ENCODE data around the gene DNM3.

Gene DNM3

DNA sequence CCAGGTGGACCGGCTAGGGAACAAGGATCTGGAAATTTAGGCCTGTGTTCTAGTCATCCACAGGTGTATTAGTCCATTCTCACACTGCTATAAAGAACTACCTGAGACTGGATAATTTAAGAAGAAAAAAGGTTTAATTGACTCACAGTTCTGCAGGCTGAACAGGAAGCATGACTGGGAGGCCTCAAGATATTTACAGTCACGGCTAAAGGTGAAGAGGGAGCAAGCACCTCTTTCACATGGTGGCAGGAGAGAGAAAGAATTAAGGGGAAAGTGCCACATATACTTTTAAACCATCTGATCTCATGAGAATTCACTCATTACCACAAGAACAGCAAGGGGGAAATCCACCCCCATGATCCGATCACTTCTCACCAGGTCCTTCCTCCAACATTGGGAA lies 404.5 kb downstream of the DNM3 start:
- H3K79me2 ChIP-seq (ENCODE audit: insufficient read depth, low read length) = no peaks in the 10 kb centered on the region
- H3K4me2 ChIP-seq (ENCODE audit: low read depth, low read length, poor library complexity, severe bottlenecking) = no peak overlapping the region
- H4K20me1 ChIP-seq (ENCODE audit: low read depth, low read length) = no peaks in the 10 kb centered on the region
- H3K27ac ChIP-seq (ENCODE audit: low read depth, low read length) = no peak overlapping the region
- no peaks in the 10 kb centered on the region for H3K9me2 ChIP-seq (replicated peaks; ENCODE audit: insufficient read depth, low read length)
- no peaks in the 10 kb centered on the region for H3K36me3 ChIP-seq (ENCODE audit: low read length)
- no peak overlapping the region for H3K9ac ChIP-seq (ENCODE audit: low read length)
- H3K9me3 ChIP-seq (ENCODE audit: insufficient read depth, low read length) = no peaks in the 10 kb centered on the region
- H2AFZ ChIP-seq (ENCODE audit: low read depth, low read length, severe bottlenecking) = no peak overlapping the region
- no peaks in the 10 kb centered on the region for H3F3A ChIP-seq (ENCODE audit: insufficient read depth)
- H3K27me3 ChIP-seq (ENCODE audit: low read length) = no peaks in the 10 kb centered on the region
- no peak for TF ChIP-seq EZH2phosphoT487 (conservative IDR thresholded peaks at IDR 0.05; ENCODE audit: low read length)
- TF ChIP-seq, protein P1, sequence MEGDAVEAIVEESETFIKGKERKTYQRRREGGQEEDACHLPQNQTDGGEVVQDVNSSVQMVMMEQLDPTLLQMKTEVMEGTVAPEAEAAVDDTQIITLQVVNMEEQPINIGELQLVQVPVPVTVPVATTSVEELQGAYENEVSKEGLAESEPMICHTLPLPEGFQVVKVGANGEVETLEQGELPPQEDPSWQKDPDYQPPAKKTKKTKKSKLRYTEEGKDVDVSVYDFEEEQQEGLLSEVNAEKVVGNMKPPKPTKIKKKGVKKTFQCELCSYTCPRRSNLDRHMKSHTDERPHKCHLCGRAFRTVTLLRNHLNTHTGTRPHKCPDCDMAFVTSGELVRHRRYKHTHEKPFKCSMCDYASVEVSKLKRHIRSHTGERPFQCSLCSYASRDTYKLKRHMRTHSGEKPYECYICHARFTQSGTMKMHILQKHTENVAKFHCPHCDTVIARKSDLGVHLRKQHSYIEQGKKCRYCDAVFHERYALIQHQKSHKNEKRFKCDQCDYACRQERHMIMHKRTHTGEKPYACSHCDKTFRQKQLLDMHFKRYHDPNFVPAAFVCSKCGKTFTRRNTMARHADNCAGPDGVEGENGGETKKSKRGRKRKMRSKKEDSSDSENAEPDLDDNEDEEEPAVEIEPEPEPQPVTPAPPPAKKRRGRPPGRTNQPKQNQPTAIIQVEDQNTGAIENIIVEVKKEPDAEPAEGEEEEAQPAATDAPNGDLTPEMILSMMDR (IDR thresholded peaks at IDR 0.05; ENCODE audit: insufficient read depth, low read length, poor library complexity, severe bottlenecking) = no peak
- no peak overlapping the region for H3K4me3 ChIP-seq (ENCODE audit: insufficient read depth, low read length, poor library complexity, severe bottlenecking)

DNA sequence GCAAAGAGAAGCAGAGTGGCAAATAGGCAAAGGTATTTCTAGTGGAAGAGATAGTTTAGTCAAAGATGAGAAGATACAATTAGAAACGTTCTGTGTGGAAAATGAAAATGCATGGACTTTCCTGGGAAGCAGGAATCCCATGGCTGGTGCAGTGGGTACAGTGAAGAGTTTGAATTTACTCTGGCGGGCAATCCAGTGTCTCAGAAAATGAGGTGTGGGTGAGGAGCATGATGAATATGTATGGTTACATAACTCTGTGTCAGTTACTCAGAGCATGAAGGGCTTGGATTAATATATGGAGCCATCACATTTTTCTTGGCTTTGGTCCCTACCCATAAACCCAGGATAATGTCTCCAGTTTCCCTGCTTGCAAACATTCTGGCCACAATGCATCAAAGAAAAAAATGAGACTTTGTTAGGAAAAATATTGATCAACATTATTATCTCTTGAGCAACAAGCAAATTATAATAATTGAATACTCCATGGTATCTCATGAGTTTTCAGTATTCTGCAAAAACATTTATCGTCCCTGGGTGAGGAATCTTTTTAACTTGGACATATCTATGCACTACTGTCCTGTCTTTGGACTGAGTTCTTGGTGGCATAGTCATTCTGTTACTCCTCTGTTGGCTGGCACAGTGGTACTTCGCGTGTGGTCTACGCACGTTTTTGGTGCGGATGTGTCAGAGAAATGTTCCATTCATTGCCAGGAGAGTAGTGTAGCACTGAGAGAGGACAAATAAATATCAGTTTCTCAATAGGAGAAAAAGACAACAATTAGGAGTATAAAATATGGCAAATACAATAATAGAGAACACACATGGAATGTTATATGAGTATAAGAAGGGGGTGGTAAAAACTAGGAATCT lies 405.5 kb downstream of the DNM3 start:
- H3K4me2 ChIP-seq (ENCODE audit: low read depth, low read length, poor library complexity, severe bottlenecking) = no peak overlapping the region
- no peaks in the 10 kb centered on the region for H3K9me3 ChIP-seq (ENCODE audit: insufficient read depth, low read length)
- H3K36me3 ChIP-seq (ENCODE audit: low read length) = no peaks in the 10 kb centered on the region
- TF ChIP-seq, protein P1 (IDR thresholded peaks at IDR 0.05; ENCODE audit: insufficient read depth, low read length, poor library complexity, severe bottlenecking) = no peak
- no peak for TF ChIP-seq EZH2phosphoT487 (conservative IDR thresholded peaks at IDR 0.05; ENCODE audit: low read length)
- H3F3A ChIP-seq (ENCODE audit: insufficient read depth) = no peaks in the 10 kb centered on the region
- no peaks in the 10 kb centered on the region for H3K9me2 ChIP-seq (replicated peaks; ENCODE audit: insufficient read depth, low read length)
- H3K9ac ChIP-seq (ENCODE audit: low read length) = no peak overlapping the region
- no peak overlapping the region for H2AFZ ChIP-seq (ENCODE audit: low read depth, low read length, severe bottlenecking)
- H3K27ac ChIP-seq (ENCODE audit: low read depth, low read length) = no peak overlapping the region
- no peaks in the 10 kb centered on the region for H3K79me2 ChIP-seq (ENCODE audit: insufficient read depth, low read length)
- H4K20me1 ChIP-seq (ENCODE audit: low read depth, low read length) = no peaks in the 10 kb centered on the region
- H3K27me3 ChIP-seq (ENCODE audit: low read length) = no peaks in the 10 kb centered on the region
- no peak overlapping the region for H3K4me3 ChIP-seq (ENCODE audit: insufficient read depth, low read length, poor library complexity, severe bottlenecking)

DNA sequence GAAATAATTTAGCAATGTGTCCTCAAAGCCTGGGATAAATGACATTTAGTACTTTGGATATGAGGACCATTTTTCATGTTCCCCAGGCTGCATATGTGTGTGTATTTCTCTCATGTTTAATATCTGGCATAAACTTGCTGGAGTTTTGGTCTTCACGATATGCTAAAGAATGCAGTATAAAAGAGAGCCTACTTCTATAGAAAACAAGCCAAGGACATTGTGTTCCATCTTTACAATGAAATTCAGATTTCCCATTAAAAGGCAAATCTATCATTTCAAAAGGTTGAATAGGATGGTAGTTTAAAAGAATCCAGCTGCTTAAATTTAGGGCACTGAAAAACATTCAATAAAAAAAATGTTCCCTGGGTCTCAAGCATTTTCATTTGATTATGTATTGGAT lies 410.2 kb downstream of the DNM3 start:
- Histone ChIP-seq H3K9ac (ENCODE audit: low read length) (no peak overlapping the region), H3K9me3 (ENCODE audit: insufficient read depth, low read length) (no peaks in the 10 kb centered on the region), H3K4me3 (ENCODE audit: insufficient read depth, low read length, poor library complexity, severe bottlenecking) (no peak overlapping the region), H3K79me2 (ENCODE audit: insufficient read depth, low read length) (no peaks in the 10 kb centered on the region), H3K27me3 (ENCODE audit: low read length) (no peaks in the 10 kb centered on the region), H2AFZ (ENCODE audit: low read depth, low read length, severe bottlenecking) (no peak overlapping the region), H3F3A (ENCODE audit: insufficient read depth) (no peaks in the 10 kb centered on the region), H3K36me3 (ENCODE audit: low read length) (no peaks in the 10 kb centered on the region), H3K9me2 (replicated peaks; ENCODE audit: insufficient read depth, low read length) (no peaks in the 10 kb centered on the region), H4K20me1 (ENCODE audit: low read depth, low read length) (no peaks in the 10 kb centered on the region), H3K4me2 (ENCODE audit: low read depth, low read length, poor library complexity, severe bottlenecking) (no peak overlapping the region), H3K27ac (ENCODE audit: low read depth, low read length) (no peak overlapping the region)
- TF ChIP-seq EZH2phosphoT487 (conservative IDR thresholded peaks at IDR 0.05; ENCODE audit: low read length) = no peak
- TF ChIP-seq, protein P1 (IDR thresholded peaks at IDR 0.05; ENCODE audit: insufficient read depth, low read length, poor library complexity, severe bottlenecking) = no peak
